Activated T-helper 1 cell treated with Interleukin-2 at 50 U/mL for 16 hours (primary cell): Measurements from ENCODE around the gene RUSC1.

Experiments used
- DNase-seq: peaks from one replicate; pipeline ENCODE4 v3.0.0-alpha.2; 2020; ENCODE audit warnings: low read depth

Gene RUSC1

GRCh38 chr1:155295942-155296267 is 24.8 kb upstream of the RUSC1 start:
- no peak for DNase-seq

- DNase-seq = no peak
These were observed 24.0 kb upstream of the RUSC1 start for GRCh38 chr1:155296661-155297060.

- DNase-seq = no peak
These were observed 23.3 kb upstream of the RUSC1 start for GRCh38 chr1:155297384-155297783.

- no peak for DNase-seq
These were observed 20.7 kb upstream of the RUSC1 start for GRCh38 chr1:155300024-155300423.

- no peak for DNase-seq
These were observed 20.0 kb upstream of the RUSC1 start for GRCh38 chr1:155300553-155301329.

GRCh38 chr1:155301342-155301841 is 19.3 kb upstream of the RUSC1 start, which contains the start of gene PKLR:
PKLR (minus strand) TSS chr1:155301438; CDS start chr1:155301395, 43 bp downstream.
- DNase-seq = no peak

GRCh38 chr1:155304558-155305063 is 16.1 kb upstream of the RUSC1 start:
- DNase-seq = no peak

GRCh38 chr1:155305881-155306391 is 14.8 kb upstream of the RUSC1 start:
- no peak for DNase-seq

- no peak for DNase-seq
These were observed 13.4 kb upstream of the RUSC1 start for GRCh38 chr1:155307247-155307740.

- peak; percentile 94 for DNase-seq
These were observed 11.9 kb upstream of the RUSC1 start, which contains the start of gene FDPS for GRCh38 chr1:155308493-155309422. FDPS (plus strand) TSS chr1:155308866; CDS start chr1:155309790, 924 bp downstream.

GRCh38 chr1:155309423-155310021 is 11.2 kb upstream of the RUSC1 start:
- DNase-seq = no peak

GRCh38 chr1:155313261-155313660 is 7.4 kb upstream of the RUSC1 start:
- no peak for DNase-seq

- DNase-seq = no peak
These were observed 3.8 kb upstream of the RUSC1 start for GRCh38 chr1:155316922-155317321.

- no peak for DNase-seq
These were observed 2.6 kb upstream of the RUSC1 start for GRCh38 chr1:155318082-155318481.

GRCh38 chr1:155319536-155319935 is 1.2 kb upstream of the RUSC1 start:
- no peak for DNase-seq

GRCh38 chr1:155320252-155320651 is 442 bp upstream of the RUSC1 start:
- DNase-seq = no peak

GRCh38 chr1:155321639-155322503 is 1.2 kb downstream of the RUSC1 start:
- DNase-seq = no peak

- no peak for DNase-seq
These were observed 1.9 kb downstream of the RUSC1 start for GRCh38 chr1:155322571-155322952.

GRCh38 chr1:155322953-155323728 is 2.4 kb downstream of the RUSC1 start:
- DNase-seq = peak; percentile 74

- DNase-seq = peak; percentile 70
These were observed 3.0 kb downstream of the RUSC1 start for GRCh38 chr1:155323729-155324036.
